ENCODE measurements around the gene POMGNT1. TPM values are rescaled to one million over a fixed set of nuclear protein-coding genes. Genes with fewer than 3 reads are reported as not detected.

Gene POMGNT1
- total and polyA plus RNA-seq, 2 of the 8 experiments (the other 6 are each of a cell fraction or from before 2014, with no cell fraction given), result 28.0 to 40.3 TPM

- Histone ChIP-seq H3K79me1 (ENCODE audit: low read depth, low read length) (no peaks in the 10 kb centered on the region), H3K27ac (ENCODE audit: low read depth, low read length) (no peak overlapping the region), H2BK5ac (ENCODE audit: low read depth, low read length) (no peak overlapping the region), H4K8ac (ENCODE audit: extremely low read depth, insufficient read depth, low read length) (no peak overlapping the region), H2AFZ (ENCODE audit: low read length) (no peak overlapping the region), H3K27me3 (replicated peaks in 1 of 4; ENCODE audit: control insufficient read depth in 3 of 4, extremely low read depth in 1 of 4, insufficient read depth in 3 of 4, low read length in 3 of 4) (no peaks in the 10 kb centered on the region), H3K36me3 (ENCODE audit: control insufficient read depth in 2 of 4, insufficient read depth in 4 of 4, low read length in 3 of 4) (no peaks in the 10 kb centered on the region), H3K9me3 (ENCODE audit: insufficient read depth in 2 of 2, low read depth in 1 of 2, low read length in 1 of 2) (no peaks in the 10 kb centered on the region), H2AK5ac (ENCODE audit: low read depth, low read length) (no peak overlapping the region), H2BK20ac (ENCODE audit: low read length) (no peak overlapping the region), H3K14ac (ENCODE audit: insufficient read length) (no peak overlapping the region), H4K5ac (ENCODE audit: insufficient read length, low read depth, low read length) (no peak overlapping the region), H3K4me3 (ENCODE audit: extremely low read depth in 1 of 4, insufficient read depth in 2 of 4, low read depth in 3 of 4, low read length in 4 of 4) (no peak overlapping the region), H2BK15ac (ENCODE audit: low read length) (no peak overlapping the region), H3K4me1 (replicated peaks in 1 of 4; ENCODE audit: control insufficient read depth in 3 of 4, insufficient read depth in 4 of 4, low read length in 3 of 4) (no peaks in the 10 kb centered on the region), H3K79me2 (ENCODE audit: control insufficient read depth in 1 of 2, insufficient read depth in 2 of 2, low read length in 2 of 2) (no peaks in the 10 kb centered on the region), H2BK120ac (replicated peaks; ENCODE audit: low read depth, low read length) (no peak overlapping the region), H3K23me2 (ENCODE audit: low read depth, low read length) (no peaks in the 10 kb centered on the region; the same call in 1 of the 2 replicates), H3K9ac (replicated peaks in 1 of 4; ENCODE audit: extremely low read depth in 1 of 4, low read depth in 3 of 4, low read length in 3 of 4) (no peak overlapping the region), H2BK12ac (ENCODE audit: low read depth, low read length) (no peak overlapping the region), H3K4ac (replicated peaks; ENCODE audit: insufficient read length, low read depth, low read length) (no peak overlapping the region), H3K4me2 (ENCODE audit: insufficient read depth in 1 of 2, low read depth in 2 of 2, low read length in 2 of 2) (no peak overlapping the region), H3K18ac (ENCODE audit: extremely low read depth, low read length) (no peak overlapping the region), H4K91ac (replicated peaks; ENCODE audit: insufficient read length, low read length) (no peak overlapping the region), H3K56ac (replicated peaks; ENCODE audit: insufficient read length, low read depth, low read length) (no peak overlapping the region), H4K20me1 (replicated peaks in 1 of 2; ENCODE audit: control insufficient read depth in 1 of 2, insufficient read depth in 2 of 2, low read length in 2 of 2) (no peaks in the 10 kb centered on the region), H3K23ac (ENCODE audit: insufficient read length) (no peak overlapping the region)
- no peak for DNase-seq (ENCODE audit: low read depth in 1 of 2, low spot score in 2 of 2)
- ChIA-PET CTCF (ENCODE audit: partially characterized antibody) (interaction anchor here (4.5 kb wide), 1 partner anchor 13 kb away, joined by 21 read pairs; no protein-coding TSS in a partner anchor), POLR2A (ENCODE audit: partially characterized antibody) (interaction anchor here (1.1 kb wide), 1 partner anchor 18 kb away, joined by 3 read pairs; no protein-coding TSS in a partner anchor)
- no peak for FAIRE-seq
- 87% methylated on average over 2 of the region's 2 CpGs; no CpG with 5 or more reads in 1 of the 2 experiments for WGBS, 2 experiments (ENCODE audit: extremely low coverage in 1 of 2, insufficient coverage in 1 of 2, insufficient read length in 1 of 2, insufficient replicate concordance in 2 of 2, low coverage in 1 of 2, low lambda C conversion rate in 2 of 2, missing lambda C conversion rate in 1 of 2)
- TF ChIP-seq CTCF (IDR thresholded peaks at IDR 0.05; ENCODE audit: control extremely low read depth in 1 of 3, insufficient read depth in 1 of 3, low read depth in 1 of 3, low read length in 3 of 3), result no peak
- TF ChIP-seq FOSL1 (IDR thresholded peaks at IDR 0.05; ENCODE audit: insufficient read depth, low read depth, low read length), result no peak
- TF ChIP-seq CHD1 (IDR thresholded peaks at IDR 0.05; ENCODE audit: low read depth, low read length), result no peak
Measured at GRCh38 chr1:46211051-46211450, 12.8 kb upstream of the POMGNT1 start.
